HFF-Myc (cell line): ENCODE results near the gene ZNF488.

Experiments used
- DNase-seq: peaks from one replicate; pipeline ENCODE4 v3.0.0-alpha.2; 2011; ENCODE audit warnings: low read depth; ENCODE audit errors: extremely low read depth
- H3K4me3 ChIP-seq: replicated peaks from 2 replicates; pipeline ENCODE4 v1.5.1; 2011; ENCODE audit warnings: low read depth, mild to moderate bottlenecking, control low read depth, low read length
- CTCF ChIP-seq: IDR thresholded peaks from 2 replicates; pipeline ENCODE4 v1.5.1; 2012; ENCODE audit warnings: mild to moderate bottlenecking, low read depth, low read length, control low read depth; ENCODE audit errors: missing control alignments

The ZNF488 gene

GRCh38 chr10:47356708-47357107, 27.4 kb downstream of the ZNF488 start:
- TF ChIP-seq CTCF = no peak
- H3K4me3 ChIP-seq = no peak overlapping the region
- no peak for DNase-seq

GRCh38 chr10:47354900-47355299, 29.2 kb downstream of the ZNF488 start:
- H3K4me3 ChIP-seq = no peak overlapping the region
- TF ChIP-seq CTCF = no peak
- no peak for DNase-seq

GRCh38 chr10:47354165-47354564, 29.9 kb downstream of the ZNF488 start:
- no peak overlapping the region for H3K4me3 ChIP-seq
- no peak for TF ChIP-seq CTCF
- DNase-seq = no peak

GRCh38 chr10:47353351-47353750, 30.7 kb downstream of the ZNF488 start:
- H3K4me3 ChIP-seq = no peak overlapping the region

GRCh38 chr10:47351899-47352815, 31.9 kb downstream of the ZNF488 start:
- TF ChIP-seq CTCF = no peak
- no peak overlapping the region for H3K4me3 ChIP-seq
- no peak for DNase-seq

More at GRCh38 chr10:47353351-47353750, 30.7 kb downstream of the ZNF488 start:
- no peak for TF ChIP-seq CTCF
- DNase-seq = no peak

GRCh38 chr10:47350671-47351640, 33.1 kb downstream of the ZNF488 start:
- no peak overlapping the region for H3K4me3 ChIP-seq
- no peak for DNase-seq
- TF ChIP-seq CTCF = no peak
